Esophagus muscularis mucosa (tissue), 3 donors: ENCODE results near the gene ANLN.

Experiments used
- POLR2A ChIP-seq: fragments of 450-650 bp; IDR thresholded peaks from one replicate; pipeline ENCODE4 v1.6.1; 2017; ENCODE audit warnings: antibody characterized with exemption, moderate library complexity, mild to moderate bottlenecking, low read depth
- POLR2AphosphoS5 ChIP-seq, 2 donors: sonication (generic); formaldehyde crosslinking; IDR thresholded peaks; one replicate each; pipeline ENCODE4 v1.6.1; 2017; ENCODE audit warnings: antibody characterized with exemption in 2 of 2
- TF ChIP-seq, protein P1 (sequence below), 3 experiments: fragments of 200-600 bp in 2 of 3; fragments of 450-650 bp in 1 of 3; sonication (generic) in 2 of 3; IDR thresholded peaks; one replicate each; pipeline ENCODE4 v1.5.1; 2017 to 2019; ENCODE audit warnings: antibody characterized with exemption in 3 of 3, mild to moderate bottlenecking in 2 of 3, moderate library complexity in 1 of 3

DNA sequence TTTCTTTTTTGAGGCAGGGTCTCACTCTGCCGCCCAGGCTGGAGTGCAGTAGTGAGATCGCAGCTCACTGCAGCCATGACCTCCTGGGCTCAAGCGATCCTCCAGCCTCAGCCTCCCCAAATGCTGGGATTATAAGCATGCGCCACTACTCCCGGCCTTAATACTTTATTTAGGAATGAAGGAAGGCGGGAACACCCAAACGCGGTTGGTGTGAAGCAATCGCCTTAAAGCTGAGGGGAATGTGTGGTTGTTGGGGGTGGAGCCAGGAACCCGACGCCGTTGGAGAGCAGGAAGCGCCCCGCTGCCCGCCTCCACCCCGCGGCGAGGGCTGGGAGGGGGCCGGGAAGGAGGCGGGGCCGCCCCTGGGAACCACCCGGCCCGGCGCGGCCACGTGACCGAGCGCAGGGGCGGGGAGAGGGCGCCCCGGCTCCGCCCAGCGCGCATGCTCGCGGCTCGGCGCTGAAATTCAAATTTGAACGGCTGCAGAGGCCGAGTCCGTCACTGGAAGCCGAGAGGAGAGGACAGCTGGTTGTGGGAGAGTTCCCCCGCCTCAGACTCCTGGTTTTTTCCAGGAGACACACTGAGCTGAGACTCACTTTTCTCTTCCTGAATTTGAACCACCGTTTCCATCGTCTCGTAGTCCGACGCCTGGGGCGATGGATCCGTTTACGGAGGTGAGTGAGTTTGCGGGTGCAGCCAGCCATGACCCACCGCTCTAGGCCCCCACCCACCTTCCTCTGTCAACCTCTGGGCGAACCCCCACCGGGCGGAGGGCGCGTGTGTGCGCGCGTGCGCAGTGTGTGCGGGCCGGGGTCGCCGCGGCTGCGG, at the start of gene ANLN:
- TF ChIP-seq, protein P1, sequence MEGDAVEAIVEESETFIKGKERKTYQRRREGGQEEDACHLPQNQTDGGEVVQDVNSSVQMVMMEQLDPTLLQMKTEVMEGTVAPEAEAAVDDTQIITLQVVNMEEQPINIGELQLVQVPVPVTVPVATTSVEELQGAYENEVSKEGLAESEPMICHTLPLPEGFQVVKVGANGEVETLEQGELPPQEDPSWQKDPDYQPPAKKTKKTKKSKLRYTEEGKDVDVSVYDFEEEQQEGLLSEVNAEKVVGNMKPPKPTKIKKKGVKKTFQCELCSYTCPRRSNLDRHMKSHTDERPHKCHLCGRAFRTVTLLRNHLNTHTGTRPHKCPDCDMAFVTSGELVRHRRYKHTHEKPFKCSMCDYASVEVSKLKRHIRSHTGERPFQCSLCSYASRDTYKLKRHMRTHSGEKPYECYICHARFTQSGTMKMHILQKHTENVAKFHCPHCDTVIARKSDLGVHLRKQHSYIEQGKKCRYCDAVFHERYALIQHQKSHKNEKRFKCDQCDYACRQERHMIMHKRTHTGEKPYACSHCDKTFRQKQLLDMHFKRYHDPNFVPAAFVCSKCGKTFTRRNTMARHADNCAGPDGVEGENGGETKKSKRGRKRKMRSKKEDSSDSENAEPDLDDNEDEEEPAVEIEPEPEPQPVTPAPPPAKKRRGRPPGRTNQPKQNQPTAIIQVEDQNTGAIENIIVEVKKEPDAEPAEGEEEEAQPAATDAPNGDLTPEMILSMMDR (IDR thresholded peaks at IDR 0.05) = no peak
- peak; percentile 74 to 76 for TF ChIP-seq POLR2AphosphoS5 (IDR thresholded peaks at IDR 0.05)
- TF ChIP-seq POLR2A = no peak
